HL-60 (cell line): ENCODE data around the gene EPB41L2.

Experiments used
- DNase-seq, 2 experiments: peaks; one replicate each; pipeline ENCODE4 v3.0.0-alpha.2; 2010 to 2020; ENCODE audit warnings: low read depth in 1 of 2, low spot score in 1 of 2
- H3K27ac ChIP-seq: fragments of 250-450 bp; sonication (Bioruptor Pico); replicated peaks from 2 replicates; pipeline ENCODE4 v1.5.1; 2020; ENCODE audit warnings: mild to moderate bottlenecking, moderate library complexity
- H3K27me3 ChIP-seq: fragments of 250-450 bp; sonication (Bioruptor Pico); 2 replicates; pipeline ENCODE4 v1.5.1; 2021; ENCODE audit warnings: mild to moderate bottlenecking, moderate library complexity; ENCODE audit not compliant: insufficient read depth, poor library complexity, severe bottlenecking
- H3K4me3 ChIP-seq: replicated peaks from 2 replicates; pipeline ENCODE4 v1.5.1; 2011; ENCODE audit warnings: mild to moderate bottlenecking, control low read depth, low read length; ENCODE audit not compliant: insufficient read depth
- GABPA ChIP-seq: IDR thresholded peaks from 2 replicates; pipeline ENCODE4 v1.6.1; 2012; ENCODE audit warnings: low read depth
- POLR2AphosphoS5 ChIP-seq: IDR thresholded peaks from 2 replicates; pipeline ENCODE4 v1.6.1; 2012; ENCODE audit warnings: low read depth
- SPI1 ChIP-seq: IDR thresholded peaks from 2 replicates; pipeline ENCODE4 v1.6.1; 2012; ENCODE audit warnings: low read depth, mild to moderate bottlenecking, borderline replicate concordance
- TF ChIP-seq, protein P1 (sequence below): IDR thresholded peaks from one replicate; pipeline ENCODE4 v1.5.1; 2011; ENCODE audit warnings: low read length, control low read depth, inconsistent platforms; ENCODE audit not compliant: insufficient read depth
- TF ChIP-seq, protein P2 (sequence below): IDR thresholded peaks from 2 replicates; pipeline ENCODE4 v1.6.1; 2012; ENCODE audit warnings: low read depth; ENCODE audit not compliant: insufficient replicate concordance

The EPB41L2 gene

DNA sequence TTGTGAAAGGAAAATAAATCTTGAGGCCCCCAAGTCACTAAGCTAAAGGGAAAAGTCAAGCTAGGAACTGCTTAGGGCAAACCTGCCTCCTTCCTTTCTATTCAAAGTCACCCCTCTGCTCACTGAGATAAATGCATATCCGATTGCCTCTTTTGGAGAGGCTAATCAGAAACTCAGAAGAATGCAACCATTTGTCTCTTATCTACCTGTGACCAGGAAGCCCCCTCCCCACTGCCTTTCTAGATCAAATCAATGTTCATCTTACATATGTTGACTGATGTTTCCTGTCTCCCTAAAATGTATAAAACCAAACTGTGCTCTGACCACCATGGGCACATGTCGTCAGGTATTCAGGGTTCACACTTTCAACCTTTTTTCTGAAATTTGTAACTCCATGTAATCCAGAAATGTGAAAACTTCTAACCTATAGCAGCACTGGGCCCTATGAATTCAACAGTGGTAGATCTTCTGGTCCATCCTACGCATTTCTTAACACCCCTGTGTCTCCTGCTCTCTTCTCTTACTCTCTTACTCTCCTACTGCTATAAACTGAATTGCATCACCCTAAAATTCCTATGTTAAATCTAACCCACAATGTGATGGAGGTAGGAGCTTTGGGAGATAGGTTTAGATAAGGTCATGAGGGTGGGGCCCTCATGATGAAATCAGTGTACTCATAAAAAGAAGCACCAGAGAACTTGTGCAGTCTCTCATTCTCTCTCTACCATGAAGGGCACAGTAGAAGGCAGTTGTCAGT lies 89.3 kb downstream of the EPB41L2 start:
- no peak for DNase-seq
- Histone ChIP-seq H3K4me3 (no peak overlapping the region), H3K27ac (no peak overlapping the region), H3K27me3 (no peaks in the 10 kb centered on the region)
- TF ChIP-seq SPI1 (no peak), POLR2AphosphoS5 (no peak), GABPA (no peak)
- TF ChIP-seq, protein P1, sequence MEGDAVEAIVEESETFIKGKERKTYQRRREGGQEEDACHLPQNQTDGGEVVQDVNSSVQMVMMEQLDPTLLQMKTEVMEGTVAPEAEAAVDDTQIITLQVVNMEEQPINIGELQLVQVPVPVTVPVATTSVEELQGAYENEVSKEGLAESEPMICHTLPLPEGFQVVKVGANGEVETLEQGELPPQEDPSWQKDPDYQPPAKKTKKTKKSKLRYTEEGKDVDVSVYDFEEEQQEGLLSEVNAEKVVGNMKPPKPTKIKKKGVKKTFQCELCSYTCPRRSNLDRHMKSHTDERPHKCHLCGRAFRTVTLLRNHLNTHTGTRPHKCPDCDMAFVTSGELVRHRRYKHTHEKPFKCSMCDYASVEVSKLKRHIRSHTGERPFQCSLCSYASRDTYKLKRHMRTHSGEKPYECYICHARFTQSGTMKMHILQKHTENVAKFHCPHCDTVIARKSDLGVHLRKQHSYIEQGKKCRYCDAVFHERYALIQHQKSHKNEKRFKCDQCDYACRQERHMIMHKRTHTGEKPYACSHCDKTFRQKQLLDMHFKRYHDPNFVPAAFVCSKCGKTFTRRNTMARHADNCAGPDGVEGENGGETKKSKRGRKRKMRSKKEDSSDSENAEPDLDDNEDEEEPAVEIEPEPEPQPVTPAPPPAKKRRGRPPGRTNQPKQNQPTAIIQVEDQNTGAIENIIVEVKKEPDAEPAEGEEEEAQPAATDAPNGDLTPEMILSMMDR, result no peak
- TF ChIP-seq, protein P2, sequence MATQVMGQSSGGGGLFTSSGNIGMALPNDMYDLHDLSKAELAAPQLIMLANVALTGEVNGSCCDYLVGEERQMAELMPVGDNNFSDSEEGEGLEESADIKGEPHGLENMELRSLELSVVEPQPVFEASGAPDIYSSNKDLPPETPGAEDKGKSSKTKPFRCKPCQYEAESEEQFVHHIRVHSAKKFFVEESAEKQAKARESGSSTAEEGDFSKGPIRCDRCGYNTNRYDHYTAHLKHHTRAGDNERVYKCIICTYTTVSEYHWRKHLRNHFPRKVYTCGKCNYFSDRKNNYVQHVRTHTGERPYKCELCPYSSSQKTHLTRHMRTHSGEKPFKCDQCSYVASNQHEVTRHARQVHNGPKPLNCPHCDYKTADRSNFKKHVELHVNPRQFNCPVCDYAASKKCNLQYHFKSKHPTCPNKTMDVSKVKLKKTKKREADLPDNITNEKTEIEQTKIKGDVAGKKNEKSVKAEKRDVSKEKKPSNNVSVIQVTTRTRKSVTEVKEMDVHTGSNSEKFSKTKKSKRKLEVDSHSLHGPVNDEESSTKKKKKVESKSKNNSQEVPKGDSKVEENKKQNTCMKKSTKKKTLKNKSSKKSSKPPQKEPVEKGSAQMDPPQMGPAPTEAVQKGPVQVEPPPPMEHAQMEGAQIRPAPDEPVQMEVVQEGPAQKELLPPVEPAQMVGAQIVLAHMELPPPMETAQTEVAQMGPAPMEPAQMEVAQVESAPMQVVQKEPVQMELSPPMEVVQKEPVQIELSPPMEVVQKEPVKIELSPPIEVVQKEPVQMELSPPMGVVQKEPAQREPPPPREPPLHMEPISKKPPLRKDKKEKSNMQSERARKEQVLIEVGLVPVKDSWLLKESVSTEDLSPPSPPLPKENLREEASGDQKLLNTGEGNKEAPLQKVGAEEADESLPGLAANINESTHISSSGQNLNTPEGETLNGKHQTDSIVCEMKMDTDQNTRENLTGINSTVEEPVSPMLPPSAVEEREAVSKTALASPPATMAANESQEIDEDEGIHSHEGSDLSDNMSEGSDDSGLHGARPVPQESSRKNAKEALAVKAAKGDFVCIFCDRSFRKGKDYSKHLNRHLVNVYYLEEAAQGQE, result no peak

DNA sequence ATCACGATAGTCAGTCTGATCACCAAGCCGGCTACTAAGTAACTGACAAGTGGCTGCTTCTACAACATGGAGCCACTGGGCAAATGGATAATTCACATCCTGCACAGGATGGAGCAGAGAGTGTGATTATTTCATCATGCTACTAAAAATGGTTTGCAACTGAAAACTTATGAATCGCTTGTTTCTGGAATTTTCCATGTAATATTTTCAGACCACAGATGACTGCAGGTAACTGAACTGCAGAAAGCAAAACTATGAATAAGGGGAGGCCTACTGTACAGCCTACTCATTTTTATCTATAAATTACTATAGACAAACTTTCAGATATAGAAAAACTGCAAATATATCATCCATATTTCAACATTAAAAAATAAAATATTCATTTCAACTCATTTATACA lies 91.5 kb downstream of the EPB41L2 start:
- H3K27me3 ChIP-seq, result no peaks in the 10 kb centered on the region
- DNase-seq, result no peak
- no peak overlapping the region for H3K27ac ChIP-seq
- no peak overlapping the region for H3K4me3 ChIP-seq
- TF ChIP-seq, protein P1, result no peak
- TF ChIP-seq SPI1 (no peak), POLR2AphosphoS5 (no peak), GABPA (no peak)
- TF ChIP-seq, protein P2, result no peak

DNA sequence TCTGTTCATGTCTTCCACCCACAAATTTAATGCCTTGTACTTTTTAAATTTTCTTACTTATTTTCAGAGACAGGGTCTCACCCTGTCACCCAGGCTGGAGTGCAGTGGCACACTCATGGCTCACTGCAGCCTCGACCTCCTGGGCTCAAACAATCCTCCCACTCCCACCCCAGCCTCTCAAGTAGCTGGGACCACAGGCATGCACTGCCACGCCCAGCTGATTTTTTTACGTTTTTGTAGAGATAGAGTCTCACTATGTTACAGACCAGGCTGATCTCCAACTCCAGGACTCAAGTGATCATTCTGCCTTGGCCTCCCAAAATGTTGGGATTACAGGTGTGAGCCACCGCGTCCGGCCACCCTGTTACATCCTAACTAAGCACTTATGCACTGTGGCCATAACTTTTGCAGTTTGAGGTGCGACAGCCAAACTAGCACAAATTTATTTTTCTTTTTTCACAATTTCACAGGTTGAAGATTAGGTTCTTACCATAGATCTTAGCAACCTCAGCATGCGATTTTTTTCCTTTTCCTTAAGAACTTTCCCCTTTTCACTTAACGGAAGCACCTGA lies 92.1 kb downstream of the EPB41L2 start:
- no peaks in the 10 kb centered on the region for H3K27me3 ChIP-seq
- TF ChIP-seq GABPA (no peak), SPI1 (no peak)
- TF ChIP-seq, protein P2, result no peak
- no peak for DNase-seq

More for the DNA sequence above, 92.1 kb downstream of the EPB41L2 start:
- no peak overlapping the region for H3K4me3 ChIP-seq
- H3K27ac ChIP-seq, result no peak overlapping the region
